HG02981 (cell line): Measurements from ENCODE around the gene RRP36.
"Not testable (repeated sequence)": the region's sequence is repeated elsewhere in the genome, so short reads cannot be mapped to it uniquely, and the experiment has no call there.

Source experiments
- ATAC-seq: cut with Tn5 transposase; IDR thresholded peaks from one replicate; pipeline ENCODE4 v1.9.1; 2021; ENCODE audit warnings: mild to moderate bottlenecking, moderate library complexity; ENCODE audit not compliant: unreplicated experiment

Gene RRP36, protein sequence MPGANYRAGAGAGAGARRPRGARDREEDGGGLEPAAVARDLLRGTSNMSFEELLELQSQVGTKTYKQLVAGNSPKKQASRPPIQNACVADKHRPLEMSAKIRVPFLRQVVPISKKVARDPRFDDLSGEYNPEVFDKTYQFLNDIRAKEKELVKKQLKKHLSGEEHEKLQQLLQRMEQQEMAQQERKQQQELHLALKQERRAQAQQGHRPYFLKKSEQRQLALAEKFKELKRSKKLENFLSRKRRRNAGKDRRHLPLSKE

DNA sequence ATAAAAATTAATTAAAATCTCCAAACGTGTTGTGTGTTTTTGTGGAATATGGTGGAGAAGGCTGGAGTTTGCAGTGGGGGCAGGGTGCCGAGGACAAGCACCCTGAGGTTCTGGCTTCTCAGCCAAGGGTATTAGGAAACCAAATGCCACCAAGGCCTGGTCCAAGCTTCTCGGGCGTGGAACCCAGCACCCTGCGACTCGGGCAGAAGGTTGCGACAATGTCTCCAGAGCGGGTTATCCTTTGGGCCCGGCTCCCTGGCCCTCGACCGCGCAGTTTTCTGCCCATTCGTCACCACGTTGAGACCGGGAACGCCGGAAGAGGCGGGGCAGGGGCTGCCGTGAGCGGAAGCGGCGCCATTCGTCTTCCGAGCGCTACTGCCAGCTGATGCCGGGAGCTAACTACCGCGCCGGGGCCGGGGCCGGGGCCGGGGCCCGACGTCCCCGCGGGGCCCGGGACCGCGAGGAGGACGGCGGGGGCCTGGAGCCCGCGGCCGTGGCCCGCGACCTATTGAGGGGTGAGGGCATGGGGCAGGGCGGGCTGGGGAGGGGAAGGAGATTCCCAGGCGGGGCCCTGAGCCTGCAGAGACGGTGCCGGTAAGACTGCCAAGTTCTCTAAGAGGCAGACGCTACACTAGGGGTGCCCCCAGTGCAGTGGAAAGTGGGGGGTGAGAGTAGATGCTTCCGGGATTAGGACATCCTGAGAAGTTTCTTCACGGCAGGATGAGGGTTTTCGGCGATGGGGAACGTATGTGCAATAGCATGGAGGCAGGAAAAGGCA lies at the start of gene RRP36:
Gene RRP36 (plus strand): TSS at position 354 of the 778 bp plus-strand sequence. CDS start 32 bp downstream, at position 386.
- ATAC-seq: peak; percentile 79

DNA sequence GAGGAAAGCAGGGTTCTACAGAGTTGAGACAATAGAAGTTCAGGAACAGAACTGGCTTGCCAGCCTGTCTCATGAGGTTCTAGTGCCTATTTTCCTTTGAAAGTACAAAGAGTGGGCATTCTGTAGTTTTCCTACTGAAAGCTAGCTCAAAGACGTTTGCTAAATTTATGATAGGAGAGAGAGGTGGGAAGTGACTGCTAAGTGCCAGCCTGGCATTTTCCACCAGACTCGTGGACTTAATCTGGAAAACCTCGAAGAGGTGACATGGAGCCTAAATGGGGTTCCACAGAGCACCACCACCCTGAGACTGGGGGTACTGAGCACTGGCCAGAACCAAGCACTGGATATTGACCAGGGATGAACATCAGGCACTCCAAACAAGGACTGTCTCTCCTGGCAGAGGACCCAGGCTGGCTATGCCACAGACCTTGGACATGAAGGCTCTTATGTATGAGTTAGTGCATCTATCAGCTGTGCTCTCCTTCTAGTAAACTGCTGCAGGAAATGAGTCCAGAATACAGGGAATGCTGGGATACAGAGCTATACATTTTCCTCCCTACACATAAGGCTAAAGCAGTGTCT lies 49.6 kb upstream of the RRP36 start:
- ATAC-seq: no peak

DNA sequence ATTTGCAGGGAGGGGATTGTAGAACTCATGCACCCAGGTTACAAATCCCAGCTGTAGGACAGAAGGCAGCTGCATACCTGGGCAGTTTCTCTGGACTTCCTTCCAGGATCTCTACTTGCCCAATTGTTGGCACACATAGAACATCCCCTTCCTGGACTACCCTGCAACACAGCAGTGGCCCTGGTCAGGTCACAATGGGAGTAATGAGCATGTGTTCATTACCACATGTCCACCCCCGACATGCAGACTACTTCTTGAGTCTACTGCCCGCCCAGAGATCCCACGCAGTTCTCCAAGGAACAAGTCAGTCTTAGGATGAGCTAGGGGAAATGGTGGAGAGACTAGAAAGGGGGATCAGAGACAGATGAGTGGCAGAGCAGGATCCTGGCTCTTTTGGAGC lies 47.5 kb upstream of the RRP36 start:
- ATAC-seq: no peak

DNA sequence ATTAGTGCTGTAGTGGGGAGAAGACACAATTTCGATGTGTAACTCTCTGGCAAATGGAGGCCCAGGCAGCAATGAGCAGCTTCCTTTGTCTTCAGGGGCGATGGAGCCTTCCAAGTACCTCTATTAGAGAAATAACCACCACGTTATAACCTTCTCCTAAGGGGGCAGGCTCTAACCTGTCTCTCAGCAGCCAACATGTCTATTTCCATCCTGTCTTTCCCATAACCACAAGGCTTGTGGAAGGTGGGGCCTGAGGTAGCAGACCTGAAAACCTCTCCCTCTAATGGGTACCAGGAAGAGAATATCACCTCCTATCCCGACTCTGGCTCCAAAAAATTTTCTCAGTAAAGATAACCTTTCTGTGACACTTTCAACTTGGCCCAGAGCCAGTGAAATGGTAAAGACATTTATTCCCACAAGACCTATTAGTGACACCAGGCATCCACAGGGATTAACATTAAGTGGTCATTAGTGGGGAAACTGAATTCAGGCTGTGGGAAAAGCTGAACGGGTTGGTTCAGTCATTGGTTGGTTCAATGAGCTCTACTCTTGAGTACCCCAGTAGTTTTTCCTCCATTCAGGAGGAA lies 46.4 kb upstream of the RRP36 start:
- no peak for ATAC-seq

DNA sequence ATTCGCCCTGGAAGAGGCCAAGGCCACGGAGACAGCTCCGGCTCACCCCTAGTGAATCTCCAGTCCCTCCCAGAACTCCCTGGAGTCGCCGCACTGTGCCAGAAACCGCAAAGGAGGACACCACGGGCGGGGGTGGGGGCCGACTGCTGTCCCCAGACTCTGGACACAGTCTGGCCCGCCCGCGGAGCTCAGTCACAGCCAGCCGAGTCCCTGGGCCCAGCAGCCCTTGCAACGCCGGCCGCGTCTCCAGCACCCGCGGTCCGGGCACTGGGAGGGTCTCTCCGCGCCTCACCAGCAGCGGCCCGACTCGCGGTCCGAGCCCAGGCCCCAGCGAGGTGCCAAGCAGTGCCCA lies 43.0 kb upstream of the RRP36 start:
- ATAC-seq: peak; percentile 25

DNA sequence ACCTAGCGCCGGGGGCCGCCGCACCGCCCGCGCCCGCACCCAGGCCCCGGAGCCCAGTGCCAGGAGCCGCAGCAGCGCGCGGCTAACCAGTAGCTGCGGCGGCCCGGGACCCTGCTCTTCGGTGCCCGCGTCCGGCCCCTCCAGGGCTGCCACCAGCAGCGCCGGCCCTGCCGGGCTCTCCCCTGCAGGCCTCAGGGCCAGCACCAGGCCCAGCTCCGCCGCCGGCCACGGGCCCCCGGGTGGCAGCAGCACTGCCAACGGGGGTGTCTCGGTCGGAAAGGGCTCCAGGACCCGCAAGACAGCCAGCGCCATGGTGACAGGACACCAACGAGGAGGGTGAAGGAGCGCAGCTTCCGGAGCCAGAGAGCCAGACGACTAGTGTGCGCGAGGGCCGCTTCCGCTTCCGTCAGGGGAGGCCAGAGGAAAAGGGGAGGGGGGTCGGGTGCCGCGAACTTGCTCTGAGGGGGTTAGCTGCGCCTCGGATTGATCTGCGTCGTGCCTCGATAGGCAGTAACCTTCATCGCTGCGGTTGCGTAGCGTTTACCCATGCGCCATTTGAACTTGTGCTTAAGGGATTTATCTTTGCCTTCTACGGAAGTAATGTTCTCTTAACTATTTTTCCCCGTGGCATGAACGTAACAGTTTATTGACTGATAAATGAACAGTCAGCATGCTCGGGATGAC lies 42.4 kb upstream of the RRP36 start, which contains the start of gene PEX6:
Gene PEX6 (minus strand): TSS at position 343 of the 684 bp plus-strand sequence. CDS start 31 bp downstream, at position 312.
- ATAC-seq: peak; percentile 92

DNA sequence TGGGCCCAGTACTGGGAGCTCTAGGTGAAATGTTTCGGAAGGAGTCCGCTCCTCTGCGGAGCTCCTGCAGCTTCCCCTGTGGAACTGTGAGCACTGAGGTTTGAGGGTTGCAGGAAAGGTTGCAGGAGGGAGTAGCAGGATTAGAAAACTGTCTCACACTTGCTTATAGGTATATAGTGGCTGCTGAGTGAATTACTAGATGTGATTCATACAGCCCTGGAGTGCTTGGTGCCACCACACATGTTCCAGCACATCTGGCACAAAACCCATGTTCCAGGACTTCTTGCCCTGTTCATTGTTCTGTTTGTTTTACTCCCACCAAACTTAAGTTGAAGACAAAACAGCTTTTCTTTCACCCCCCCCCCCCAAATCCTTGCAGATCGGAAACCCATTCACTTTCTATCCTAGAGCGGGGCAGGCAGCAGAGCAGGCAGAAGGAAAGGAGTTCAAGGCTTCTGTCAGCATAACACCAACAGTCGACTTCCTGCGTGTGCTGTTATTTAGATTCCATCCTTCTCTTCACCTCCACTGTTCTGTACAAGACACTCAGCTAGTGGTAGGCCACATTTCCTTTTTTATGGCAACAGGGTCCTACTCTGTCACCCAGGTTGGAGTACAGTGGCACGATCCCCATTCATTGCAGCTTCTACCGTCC lies 41.8 kb upstream of the RRP36 start:
- no peak for ATAC-seq

DNA sequence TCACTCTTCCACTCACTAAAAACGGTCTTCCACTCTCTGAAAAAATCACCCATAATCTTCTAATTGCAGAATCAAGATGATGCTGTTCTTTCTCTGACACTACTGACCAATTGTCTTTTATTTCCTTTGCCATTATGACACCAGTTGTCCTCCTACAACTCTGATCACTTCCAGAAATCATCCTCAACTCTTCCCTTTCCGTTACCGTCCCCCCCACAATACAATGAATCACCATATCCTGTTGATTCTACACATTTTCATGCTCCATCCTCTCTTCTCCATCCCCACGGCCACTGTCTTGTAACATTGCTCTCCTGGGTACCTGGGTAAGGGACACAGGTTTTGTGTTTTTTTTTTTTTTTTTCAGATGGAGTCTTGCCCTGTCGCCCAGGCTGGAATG lies 39.6 kb upstream of the RRP36 start:
- ATAC-seq: no peak

DNA sequence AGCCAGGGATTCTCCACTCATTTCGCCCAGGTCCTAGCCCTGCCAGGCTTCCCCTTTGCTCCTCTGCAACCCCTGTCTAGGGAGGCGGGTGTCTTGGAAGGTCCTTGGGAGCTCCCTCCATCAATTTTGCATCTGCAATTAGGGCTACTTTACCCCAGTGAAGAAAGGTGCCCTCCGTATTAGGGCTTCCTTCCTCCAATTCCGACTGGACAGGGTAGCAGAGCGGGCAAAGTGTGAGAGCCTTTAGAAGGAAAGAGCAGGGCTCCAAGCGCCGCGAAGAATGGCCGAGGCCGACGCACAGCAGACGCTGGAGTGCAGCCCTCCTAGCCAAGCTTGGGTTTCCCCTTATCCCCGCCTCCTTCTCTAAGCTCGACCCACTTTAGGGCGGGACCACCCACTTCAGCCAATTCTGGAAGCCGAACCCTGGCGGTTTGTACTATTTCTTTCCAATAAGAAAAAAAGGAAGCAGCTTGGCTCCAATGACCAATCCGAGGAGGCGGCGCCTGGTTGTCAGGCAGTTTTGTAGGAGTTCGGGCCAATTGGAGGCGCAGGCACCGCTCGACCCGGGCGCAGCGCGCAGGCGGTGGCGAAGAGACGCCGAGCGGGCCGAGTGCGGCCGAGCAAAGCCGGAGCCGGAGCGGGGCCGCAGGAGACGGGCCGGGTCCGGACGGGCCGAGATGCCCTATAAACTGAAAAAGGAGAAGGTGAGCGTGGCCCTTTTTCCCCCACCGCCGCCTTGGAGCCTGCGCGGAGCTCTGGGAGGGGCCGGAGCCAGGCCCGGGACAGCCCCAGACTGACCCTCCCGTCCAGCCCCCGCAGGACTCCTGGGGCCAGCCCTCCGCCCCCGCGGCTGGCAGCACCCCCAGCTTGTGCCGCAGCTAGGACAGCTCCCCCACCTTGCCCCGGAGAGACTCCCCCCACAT lies 37.2 kb upstream of the RRP36 start, which contains the start of gene PPP2R5D:
Gene PPP2R5D (plus strand): TSS at position 570 of the 923 bp plus-strand sequence. CDS start 108 bp downstream, at position 678.
- peak; percentile 93 for ATAC-seq

DNA sequence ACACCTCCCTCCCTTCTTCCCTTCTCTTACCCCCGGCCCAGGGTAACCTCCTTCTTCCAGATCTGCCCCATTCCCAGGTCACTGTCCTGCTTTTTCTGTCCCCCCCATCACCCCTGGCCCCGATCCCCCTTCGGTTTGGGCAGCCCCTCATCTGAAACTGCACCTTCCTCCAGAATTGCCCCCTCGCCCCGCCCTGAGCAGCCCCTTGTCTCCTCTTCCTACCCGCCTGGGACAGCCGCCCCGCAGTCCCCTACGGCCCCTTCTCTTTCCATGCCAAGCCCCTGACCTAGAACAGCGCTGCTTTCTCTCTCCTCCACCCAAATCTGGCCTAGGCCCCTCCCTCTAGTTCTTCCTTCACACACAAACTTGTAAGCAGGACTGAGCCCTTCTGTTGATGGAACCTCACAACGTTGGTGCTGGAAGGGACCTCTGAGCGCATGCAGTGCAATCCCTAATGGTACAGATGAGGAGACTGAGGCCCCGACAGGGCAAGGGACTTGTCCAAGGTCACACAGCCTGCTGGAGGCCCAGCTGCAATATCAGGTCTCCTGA lies 36.4 kb upstream of the RRP36 start:
- ATAC-seq: no peak

DNA sequence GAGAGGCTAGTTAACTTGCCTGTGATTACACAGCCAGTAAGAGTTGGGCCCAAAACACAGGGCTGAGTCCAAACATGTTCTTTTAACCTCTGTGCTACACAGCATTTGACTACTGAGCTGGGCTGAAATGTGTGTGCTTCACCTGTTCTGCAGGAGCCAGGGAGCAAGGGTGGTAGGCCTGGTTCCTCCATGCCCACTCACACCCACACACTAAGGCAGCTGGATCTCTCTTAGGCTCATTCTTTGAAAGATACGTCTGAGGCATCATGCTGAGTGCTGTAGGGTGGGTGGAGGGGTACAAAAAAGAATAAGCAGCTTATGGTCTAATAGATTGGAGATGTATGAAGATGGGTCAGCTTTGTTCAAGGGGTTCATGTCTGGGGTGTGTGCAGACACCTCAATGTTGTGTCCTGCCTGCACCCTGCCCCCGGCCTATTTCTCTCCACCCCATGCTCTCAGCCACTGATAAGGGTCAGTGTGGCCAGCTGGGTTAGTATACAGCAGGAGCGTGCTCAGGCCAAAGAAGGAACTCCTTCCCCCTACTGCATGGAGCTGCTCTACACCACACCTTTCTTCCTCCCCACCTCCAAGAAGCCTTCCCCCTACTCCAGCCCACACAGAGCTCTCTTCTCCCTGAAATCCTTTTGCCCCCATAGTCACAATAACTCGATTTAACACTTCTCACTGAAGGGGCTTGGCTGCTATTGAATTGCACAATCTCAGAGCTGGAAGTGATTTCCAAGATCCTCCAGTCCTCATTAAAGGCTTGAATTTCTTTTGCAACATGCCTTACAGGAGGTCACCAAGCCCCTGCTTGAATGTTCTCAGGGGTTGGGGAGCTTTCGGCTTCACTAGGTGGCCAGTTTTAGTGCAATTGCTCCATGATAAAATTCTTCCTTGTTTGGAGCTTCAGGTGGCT lies 33.6 kb upstream of the RRP36 start:
- no peak for ATAC-seq

DNA sequence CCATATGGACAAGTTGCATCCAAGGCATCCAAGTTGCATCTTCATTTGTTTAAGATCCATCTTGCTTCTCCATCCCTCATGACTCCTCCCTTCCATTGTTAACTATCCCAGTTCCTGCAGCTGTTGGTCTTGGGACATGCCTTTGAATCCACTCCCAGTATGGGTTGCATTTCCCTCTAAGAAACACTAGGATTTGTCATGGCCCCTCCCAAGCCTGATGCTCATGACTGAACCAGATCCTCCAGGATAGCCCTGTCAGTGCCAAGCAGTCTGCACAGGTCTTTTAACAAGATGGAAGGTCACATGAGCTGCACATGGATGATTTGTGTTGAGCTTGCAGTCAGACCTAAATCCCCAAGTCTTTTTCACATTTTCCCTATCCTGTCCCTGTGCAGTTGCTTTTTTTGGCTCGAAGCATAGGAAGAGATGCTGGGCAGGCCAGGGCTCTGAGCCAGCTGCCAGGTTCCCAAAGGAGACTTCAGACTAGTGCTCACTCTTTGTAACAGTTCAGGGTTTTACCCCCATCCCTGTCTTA lies 32.9 kb upstream of the RRP36 start:
- ATAC-seq: no peak

DNA sequence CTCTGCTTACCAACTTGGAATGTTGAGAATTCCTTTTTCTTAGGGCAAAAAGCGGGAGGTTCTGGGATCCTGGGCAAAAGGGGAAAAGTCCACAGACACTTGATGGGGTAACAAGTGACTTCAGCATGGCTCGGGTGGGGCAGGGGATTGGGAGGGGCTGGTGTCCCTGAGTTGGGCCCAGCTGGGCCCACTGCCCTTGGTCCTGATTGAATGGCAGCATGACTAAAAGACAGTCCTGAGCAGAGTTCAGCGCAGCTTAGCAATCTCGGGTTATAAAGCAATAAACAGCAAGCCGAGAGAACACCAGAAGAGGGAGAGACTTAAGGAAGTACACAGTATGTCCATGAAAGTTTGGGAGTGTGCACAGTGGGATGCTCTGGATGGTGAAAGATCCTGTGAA lies 31.5 kb upstream of the RRP36 start:
- ATAC-seq: no peak

DNA sequence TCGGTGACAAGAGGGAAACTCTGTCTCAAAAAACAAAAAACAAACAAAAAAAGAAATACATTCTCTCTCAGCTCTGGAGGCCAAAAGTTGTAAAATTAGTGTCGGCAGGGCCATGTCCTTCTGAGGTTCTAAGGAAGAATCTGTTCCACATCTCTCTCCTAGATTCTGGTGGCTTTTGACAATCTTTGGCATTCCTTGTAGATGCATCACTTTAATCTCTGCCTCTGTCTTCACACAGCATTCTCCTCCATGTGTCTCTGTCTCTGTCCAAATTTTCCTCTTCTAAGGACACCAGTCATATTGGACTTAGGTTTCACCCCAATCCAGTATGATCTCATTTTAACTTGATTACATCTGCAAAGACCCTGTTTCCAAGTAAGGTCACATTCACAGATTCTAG lies 28.0 kb upstream of the RRP36 start:
- no peak for ATAC-seq

DNA sequence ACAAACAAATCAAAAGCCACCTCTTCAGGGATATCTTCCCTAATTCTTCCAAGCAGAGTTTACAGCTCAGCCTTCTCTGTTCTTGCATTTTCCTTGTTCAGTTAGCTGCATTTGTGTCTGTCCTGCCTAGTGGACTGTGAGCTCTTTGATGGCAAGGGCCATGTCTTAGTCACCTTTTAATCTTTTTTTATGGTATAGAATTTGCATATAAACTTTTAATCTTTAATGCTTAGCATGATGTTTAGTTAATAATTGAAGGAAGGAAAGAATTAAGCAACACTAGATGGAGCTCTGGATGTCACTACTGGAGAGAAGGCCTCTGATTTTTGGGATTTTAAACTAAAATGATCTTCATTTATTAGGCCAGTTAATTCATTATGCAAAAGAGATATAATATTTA lies 24.9 kb upstream of the RRP36 start:
- ATAC-seq: no peak

DNA sequence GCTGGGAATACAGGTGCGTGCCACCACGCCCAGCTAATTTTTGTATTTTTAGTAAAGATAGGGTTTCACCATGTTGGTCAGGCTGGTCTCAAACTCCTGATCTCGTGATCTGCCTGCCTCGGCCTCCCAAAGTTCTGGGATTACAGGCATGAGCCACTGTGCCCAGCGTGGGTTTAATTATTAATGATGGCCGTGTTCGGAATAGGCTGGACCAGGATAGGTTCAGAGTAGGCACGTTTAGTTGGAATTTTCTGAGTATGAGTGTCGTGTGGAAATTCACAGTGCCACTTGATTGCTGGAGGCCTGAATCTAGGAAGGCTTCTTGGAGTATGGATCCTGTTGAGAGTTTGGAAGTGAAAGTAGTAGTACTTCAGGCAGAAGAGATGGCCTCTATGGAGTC lies 23.2 kb upstream of the RRP36 start:
- not testable (repeated sequence) for ATAC-seq

DNA sequence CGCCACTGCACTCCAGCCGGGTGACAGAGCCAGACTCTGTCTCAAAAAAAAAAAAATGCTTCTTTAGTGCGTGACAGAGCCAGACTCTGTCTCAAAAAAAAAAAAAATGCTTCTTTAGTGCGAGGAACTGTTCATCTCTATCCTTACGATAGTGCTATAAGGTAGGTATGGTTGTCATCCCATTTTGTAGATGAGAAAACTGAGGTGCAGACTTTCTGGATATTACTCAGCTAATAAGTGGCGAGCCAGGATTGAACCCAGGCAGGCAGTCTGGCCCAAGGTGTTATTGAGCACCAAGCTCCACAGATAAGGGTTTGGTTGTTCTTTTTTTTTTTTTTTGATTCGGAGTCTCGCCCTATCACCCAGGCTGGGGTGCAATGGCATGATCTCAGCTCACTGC lies 19.6 kb upstream of the RRP36 start:
- ATAC-seq: no peak

DNA sequence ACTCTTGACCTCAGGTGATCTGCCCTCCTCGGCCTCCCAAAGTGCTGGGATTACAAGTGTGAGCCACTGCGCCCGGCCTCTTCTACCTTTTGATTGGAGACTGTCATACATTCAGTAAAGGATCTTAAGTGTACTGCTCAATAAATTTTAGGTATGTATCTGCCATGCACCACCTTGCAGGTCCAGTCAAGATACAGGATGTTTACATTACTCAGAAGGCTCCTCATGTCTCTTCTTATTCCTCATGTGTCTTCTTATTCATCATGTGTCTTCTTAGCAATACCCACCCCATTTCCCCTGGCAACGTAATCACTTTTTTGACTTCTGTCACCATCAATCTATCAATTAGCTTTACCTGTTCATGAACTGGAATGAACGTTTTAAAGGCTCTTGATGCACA lies 15.6 kb upstream of the RRP36 start:
- ATAC-seq: no peak
